GM19324 (cell line): Measurements from ENCODE around the gene MUC13.
A peak's percentile ranks its signal among the peaks of the same experiment; 100 is the strongest.

Source experiments
- ATAC-seq: cut with Tn5 transposase; IDR thresholded peaks from one replicate; pipeline ENCODE4 v1.9.1; 2021; ENCODE audit warnings: mild to moderate bottlenecking, moderate library complexity; ENCODE audit not compliant: unreplicated experiment, low FRiP score

MUC13 gene

DNA sequence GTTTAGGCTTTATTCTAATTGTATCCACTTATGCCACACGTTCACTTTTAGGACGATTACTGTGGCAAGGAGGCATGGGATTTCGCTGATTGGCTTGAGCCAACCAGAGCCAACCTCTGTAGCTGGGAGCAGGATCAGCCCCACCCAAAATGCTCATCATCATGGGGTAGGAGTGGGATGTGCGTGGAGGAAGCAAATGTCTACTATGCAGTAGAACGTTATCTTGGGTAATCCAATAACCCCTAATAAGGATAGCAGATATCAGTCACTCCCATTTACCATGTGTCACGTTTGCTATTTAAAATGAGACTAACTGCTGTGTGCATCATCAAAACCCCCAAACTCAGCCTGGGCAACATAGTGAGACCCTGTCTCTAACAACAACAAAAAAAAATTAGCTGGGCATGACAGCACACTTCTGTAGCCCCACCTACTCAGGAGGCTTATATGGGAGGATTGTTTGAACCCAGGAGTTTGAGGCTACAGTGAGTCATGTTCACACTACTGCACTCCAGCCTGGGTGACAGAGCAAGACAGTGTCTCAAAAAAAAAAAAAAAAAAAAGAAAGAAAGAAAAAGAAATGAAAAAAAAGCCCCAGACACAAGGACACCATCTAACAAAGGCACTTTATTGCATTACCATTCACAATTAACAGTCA is 29.6 kb downstream of the MUC13 start:
- no peak for ATAC-seq

DNA sequence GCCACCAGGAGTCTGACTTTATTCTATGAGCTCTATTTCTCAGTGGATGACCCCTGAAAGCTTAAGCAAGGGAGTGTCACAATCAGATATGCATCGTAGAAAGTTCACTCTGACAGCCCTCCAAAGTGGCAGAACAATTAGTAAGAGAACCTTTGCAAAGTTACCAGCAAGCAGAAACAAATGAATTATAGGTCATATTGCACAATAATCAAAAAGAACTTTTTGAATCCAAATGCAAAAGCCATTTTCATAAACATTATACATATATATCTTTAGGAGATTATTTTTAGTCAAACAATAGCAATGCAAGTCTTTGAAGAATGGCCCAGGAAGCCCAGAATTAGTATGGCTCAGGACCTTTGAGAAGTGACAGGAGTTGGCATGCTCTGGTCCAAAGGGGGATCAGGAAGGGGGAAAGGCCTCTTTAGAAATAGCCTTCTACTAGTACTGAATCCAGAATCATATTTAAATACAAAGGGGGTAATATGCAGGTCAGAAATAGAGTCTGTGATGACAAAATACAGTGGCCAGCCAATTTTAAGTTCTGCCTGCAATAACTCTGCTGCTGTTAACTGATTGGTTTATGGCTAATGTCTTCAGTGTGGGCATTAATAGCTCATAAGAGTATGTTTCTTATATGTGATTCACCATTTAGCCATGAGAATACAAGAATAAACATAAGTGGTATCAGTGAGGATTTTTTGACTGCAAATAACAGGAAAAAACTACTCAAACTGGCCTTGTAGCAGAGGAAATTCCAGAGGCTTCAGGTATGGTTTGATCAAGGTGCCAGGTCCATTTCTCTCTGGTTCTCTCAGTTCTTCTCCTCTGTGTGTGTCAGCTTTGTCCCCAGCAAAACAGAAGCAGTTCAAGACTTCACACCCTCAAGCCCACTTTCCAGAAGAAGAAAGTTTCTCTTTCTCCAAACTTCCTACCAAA is 30.4 kb downstream of the MUC13 start:
- no peak for ATAC-seq

DNA sequence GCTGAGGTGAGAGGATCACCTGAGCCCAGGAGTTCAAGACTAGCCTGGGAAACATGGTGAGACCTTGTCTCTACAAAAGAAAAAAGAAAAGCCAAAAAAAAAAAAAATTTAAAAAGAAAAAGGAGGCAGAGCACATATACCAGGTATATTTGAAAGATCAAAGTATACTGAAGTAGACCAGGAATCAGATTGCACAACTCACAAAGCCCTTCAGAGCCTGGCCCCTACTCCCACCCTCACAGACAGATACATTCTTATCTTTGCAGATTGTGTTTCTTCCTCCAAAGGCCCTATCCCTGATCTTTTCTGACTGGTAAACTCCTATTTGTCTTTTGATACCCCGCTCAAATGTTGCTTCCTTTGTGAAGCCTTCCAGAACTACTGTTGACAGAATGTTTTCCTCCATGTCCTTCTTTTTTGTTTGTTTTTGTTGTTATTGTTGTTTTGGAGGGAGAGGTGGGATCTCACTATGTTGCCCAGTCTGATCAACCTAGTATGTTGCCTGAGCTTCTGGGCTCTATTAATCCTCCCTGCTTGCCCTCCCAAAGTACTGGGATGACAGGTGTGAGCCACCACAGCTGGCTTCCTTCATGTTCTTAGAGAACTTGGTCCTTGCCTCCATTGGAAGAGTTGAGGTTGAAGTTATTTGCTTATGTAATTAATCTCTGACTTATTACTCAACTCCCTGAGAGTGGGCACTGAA is 37.6 kb downstream of the MUC13 start:
- ATAC-seq = no peak

DNA sequence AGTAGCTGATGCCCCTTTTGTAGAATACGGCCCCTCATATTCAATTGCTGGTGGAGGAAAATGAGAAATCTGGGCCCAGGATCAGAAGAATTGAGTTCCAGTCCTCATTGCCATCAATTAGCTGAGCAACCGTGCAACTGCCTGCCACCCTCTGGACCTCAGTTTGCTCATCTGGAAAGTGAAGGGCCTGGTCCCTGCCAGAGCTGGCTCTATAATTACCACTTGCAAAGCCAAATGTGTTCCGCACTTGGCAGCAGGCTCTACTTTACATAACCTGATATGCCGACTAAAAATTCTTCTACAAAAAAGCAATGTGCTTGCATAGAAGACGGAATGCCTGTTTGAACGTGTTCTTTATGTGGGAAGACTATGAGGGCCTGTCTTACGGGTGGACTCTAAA is 38.8 kb downstream of the MUC13 start:
- ATAC-seq = no peak

DNA sequence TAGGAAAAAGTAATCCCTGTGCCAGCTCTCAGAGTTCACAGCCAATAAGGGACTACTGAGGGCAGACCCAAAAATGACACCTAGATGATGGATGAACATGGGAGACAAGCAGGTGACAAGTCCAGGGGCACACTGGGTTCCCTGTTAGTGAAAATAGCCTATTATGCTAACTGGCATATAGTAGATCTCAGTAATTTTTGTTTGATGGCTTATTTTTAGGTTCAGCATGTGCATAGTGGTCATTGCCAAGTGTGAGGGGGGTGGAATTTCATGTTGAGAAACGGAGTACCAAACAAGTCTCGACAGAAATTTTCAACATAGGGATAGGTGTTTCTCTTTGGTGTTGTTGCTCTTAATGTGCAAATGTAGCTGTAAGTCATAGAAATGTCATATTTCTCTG is 41.0 kb downstream of the MUC13 start:
- no peak for ATAC-seq

DNA sequence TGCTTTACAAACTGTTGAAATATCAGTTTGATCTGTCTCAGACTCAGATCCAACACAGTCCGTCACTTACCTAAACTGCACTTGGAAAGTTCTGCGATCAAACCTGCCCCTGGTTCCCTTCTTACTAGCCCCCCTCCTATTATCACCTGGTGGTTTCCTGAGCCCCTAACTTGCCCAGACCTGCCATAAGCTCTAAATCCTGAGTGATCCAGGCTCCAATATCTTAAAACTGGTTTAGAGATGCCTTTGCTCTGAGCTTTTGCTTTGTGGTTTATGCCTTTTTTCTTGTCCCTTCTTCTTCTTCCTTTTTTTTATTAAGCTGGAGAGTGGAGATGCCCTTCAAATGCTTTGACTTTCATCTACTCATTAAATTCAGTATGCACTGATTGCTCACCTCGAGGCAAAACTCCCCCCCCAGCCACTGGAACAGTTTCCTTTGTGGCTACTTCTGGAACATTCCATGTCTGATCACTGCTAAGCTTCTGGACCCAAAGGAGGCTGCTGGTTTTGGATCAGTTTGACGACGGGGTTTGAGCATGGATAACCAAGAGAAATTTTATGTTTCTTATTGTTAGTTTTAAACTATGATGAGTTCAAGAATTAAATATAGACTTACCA is 43.9 kb downstream of the MUC13 start:
- no peak for ATAC-seq

DNA sequence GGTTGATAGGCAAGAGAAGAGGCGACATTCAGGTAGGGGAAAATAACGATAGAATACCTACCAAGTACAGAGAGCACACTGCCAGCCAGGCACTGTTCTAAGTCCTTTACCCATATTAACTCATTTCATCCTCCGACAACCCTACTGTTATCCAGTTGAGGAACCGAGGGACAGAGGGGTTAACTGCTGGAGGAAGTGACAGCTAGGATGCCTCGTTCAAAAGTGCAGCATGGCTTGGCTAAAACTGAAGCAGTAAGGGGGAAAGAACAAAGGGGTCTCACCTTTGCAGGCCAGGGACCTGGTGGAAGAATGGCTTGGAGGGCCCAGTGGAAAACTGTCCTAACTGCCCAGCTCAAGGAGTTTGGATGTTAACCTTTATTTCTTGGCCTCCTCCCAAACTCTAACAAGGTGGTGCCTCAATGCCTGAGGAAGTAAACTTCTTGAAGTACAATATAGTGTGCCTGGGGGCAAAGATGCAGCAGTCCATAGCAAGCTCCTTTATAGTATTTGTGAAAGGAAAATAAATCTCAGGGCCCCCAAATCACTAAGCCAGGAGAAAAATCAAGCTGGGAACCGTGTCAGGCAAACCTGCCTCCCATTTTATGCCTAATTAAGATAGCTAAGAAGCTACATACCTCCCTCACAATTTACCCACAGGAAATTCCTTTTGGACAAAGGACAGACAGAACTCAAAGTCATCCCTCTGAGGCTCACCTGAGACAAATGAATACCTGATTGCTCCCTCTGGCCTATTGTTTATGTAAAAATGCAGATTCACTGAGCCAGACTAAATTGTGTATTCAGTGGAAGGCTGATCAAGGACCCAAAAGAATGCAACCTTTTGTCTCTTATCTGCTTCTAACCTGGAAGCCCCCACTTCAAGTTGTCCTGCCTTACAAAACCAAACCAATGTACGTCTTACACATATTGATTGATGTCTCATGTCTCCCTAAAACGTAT is 45.8 kb downstream of the MUC13 start:
- no peak for ATAC-seq

DNA sequence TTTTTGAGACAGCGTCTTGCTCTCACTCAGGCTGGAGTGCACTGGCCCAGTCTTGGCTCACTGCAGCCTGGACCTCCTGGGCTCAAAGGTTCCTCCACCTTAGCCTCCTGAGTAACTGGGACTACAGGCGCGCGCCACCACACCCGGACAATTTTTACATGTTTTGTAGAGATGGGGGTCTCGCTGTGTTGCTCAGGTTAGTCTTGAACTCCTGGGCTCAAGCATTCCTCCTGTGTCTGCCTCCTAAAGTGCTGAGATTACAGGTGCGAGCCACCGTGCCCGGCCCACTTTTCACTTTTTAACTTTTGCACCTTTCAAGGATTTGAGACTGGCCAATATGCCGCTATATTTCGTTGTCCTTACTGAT is 46.6 kb downstream of the MUC13 start:
- no peak for ATAC-seq

DNA sequence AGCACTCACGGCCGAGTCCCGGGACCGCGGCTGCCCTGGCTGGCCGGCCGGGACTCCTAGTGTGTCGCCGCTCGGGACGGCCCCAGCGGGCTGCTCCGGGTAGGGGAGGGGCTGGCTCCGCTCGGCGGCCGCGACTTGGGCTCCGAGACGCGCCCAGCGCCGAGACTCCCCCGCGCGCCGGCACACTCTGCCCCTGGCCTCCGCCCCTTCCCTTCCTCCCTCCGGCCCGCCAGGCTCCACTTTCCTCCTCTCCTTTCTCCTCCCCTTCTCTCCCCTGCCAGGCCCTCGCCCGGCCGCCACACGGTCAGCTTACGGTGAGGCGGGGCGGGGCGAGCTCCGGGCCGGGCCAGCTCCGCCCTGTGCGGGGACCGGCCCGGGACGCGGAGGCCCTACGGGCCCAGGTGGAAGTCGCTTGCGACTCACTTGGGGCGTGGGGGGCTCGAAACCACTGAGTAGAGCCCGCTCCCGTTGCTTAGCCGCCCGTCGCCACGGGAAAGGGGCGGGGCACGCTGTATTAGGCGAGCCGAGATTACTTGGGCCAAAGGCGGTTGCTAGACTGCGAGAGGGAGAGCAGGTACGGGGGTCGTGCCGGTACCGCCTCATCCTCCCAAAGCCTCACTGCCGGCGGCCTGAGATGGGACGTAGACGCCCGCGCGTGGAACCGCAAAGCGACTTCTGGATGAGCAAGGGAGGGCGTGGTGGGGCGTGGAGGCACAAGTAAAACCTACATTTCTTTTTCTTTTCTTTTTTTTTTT is 47.2 kb downstream of the MUC13 start, which contains the start of gene ITGB5:
TSS of gene ITGB5 (minus strand) at position 189 of the 755 bp plus-strand sequence. CDS start 365 bp downstream, outside the sequence.
- peak; percentile 54 for ATAC-seq

DNA sequence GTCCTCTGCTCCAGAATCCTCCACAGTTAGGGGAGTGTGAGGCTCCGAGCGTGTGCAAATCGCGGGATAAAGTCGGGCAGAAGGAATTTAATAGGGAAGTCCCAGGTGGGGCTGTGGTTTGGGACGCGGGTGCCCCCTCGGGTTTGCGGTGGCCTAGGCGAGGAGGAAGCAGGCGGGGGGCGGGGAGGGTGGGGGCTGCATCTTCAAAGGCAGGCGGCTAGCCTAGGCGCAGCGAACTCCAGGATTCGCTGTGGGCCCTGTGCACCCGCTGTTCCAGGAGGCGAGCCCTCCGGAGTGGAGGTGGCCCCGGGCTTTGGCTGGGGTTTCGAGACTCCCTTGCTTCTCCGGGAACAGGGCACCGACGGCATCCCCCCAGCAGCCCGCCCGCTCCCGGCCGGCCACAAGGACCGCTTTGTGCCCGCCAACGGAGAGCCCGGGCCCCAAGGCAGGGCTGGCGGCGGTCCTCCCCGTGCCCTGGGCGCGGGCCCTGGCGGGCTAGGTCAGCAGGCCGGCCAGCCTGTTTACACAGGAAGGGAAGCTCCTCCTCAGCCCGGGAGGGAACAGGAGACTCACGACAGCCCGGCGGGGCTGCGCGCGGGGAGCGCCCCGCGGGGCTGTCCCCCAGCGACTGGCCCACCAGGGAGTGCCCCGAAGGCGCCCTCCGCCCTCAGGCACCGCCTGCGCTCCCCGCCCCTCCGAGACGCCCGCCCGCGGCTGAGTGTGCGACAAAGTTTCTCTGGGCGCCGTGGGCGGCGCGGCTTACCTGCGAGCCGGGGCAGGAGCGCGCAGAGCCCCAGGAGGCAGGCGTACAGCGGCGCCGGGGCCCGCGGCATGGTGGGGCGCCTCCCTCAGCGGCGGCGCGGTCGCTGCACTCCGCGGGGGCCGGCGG is 48.1 kb downstream of the MUC13 start:
- peak; percentile 31 for ATAC-seq

DNA sequence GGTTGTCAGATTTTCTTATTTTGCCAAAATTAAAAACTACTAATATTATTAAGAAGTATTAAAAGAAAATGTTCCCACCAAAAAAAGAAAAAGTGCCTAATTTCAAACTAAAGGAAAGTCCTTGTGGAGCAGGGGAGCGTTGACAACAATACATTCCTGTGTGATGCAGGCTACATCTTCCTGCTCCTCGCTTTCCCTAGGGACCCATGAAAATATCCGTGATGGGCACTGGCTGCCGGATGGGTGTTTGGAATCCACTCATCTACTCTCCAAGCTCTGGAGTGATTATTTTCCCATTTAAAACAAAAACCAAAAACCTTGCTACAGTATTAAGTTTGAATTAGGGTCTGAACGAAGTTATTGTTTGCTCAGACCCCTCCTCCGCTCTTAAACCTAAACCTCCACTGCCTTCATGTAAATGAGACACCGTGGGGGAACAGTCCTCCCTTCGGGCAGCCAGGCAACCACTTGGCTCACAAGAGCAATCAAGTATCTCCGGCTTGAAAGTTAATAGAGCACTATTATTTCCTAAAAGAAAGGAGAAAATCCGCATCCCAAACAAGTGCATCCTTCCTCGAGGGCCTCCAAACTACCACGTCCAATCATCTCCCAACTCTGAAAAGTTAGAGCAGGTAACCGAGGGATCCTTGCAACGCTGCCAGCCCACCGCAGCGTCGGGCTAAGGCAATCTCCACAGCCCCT is 48.9 kb downstream of the MUC13 start:
- no peak for ATAC-seq

DNA sequence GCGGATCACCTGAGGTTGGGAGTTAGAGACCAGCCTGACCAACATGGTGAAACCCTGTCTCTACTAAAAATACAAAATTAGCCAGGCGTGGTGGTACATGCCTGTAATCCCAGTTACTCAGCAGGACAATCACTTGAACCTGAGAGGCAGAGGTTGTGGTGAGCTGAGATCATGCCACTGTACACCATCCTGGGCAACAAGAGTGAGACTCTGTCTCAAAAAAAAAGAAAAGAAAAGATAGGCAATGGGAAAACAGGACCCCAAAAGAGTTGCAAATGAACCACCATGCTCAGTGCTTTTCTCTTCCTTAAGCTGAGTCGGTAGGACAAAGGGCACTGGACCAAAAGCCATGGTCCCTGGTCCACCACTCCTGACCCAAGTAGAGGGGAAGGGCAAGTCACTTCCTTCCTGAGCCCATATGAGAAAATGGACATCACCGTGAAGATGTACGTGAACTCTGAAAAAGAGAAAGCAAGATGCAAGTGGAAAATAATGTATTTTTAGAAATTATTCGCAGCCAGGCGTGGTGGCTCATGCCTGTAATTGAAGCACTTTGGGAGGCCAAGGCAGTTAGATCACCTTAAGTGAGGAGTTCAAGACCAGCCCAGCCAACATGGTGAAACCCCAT is 50.0 kb downstream of the MUC13 start:
- no peak for ATAC-seq

DNA sequence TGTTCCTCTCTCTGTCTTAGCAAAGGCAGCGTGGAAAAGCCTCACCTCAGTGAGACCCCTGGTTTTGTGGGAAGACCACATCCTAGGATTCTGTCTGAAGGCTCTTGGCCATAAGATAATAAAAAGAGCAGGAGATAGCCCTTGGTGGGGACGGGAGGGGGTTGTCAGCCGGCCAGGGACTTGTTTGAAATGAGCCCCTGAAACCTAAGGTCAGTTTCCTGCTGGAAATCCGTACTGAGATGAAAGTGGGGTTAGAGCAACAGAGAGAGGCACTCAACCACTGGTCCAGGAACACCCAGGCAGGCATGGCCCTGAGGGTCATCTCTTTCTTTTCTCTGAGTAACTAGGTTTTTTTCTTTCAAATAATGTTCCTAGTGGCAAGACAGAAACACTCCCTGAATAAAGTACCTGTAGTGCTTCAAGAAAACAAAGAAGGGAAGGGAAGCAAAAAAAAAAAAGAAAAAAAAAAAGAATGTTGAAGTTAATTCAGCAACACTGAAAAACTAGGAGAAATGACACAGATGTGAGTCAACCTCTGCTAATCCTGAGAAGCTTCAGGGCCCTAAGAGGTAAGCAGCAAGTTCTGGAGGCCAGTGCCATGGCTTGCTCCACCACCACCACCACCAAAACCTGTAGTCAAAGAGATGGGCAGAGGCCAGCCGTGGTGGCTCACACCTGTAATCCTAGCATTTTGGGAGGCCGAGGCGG is 50.6 kb downstream of the MUC13 start:
- no peak for ATAC-seq

DNA sequence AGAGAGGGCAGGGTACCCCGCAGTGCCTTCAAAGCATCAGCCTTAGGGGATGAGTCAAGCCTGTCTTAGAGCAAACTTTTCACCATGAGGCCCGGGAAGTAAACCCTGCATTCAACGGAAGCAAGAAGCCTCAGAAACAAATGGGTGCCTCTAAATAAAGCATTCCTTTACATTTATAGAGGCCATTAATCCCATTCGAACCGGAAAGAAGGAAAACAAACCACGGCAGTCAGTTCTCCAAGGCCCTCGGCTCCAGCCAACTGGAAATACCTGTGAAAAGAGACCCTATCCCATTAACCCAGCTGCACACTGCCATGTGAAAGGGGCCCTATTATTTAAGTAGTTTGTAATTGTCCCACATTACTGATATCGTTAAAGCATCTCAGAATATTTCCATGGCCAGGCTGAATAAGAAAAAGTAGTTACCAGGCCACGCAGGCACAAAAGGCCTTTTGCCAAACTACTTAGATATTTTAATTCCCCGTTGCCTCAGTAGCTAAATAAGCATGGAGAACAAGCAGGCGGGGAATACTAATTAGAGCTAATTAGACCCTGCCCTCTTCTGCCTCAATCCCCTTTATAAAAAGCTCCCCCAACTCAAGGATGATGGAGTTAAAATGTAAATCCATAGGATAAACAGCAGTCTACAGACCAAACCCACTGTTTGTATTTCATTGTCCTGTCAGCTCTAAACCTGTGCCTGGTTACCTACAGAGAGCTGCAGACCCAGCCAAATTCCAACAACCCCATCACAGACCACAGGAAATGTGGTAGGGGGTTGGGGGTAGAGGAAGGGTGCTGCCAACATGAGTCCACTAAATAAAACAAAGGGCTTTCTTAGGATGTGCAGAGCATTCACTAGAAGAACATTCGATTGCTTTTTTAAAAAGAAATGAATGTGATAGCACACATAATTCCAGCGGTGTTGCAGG is 51.5 kb downstream of the MUC13 start:
- ATAC-seq = no peak

DNA sequence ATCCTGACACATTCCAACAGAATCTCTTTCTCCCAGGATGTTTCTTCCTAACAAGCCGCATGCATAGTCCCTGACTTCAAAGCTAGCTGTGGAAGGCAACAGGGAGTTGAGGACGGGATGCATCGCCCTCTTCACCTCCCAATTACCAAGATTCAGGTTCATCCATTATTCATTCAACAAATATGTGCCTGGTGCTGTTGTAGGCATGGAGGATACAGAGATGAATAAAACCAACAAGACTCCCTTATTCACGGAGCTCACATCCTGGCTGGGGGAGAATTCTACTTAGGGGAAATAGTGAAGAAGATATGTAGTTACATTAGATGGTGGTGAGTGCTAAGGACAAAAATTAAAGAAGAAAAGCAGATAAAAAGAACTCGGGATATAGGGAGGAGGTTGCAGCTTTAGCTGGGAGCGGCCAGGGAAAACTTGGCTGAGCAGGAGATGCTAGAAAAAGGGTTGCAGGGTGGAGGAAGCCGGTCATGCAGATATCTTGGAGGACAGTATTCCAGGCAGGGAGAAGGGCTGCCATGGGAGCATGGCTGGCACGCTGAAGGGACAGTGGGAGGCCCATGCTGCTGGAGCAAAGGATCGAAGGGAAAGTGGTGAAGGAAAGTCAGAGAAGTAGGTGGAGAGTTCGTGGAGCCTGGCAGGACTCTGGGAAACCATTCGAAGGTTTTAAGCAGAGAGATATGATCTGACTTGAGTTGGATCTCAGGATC is 52.4 kb downstream of the MUC13 start:
- ATAC-seq = no peak
